HG03354 (cell line): ENCODE data around the gene RGS11.
"Not testable (repeated sequence)": the region's sequence is repeated elsewhere in the genome, so short reads cannot be mapped to it uniquely, and the experiment has no call there.

Experiments
- ATAC-seq: cut with Tn5 transposase; IDR thresholded peaks from one replicate; pipeline ENCODE4 v1.9.1; 2021; ENCODE audit warnings: mild to moderate bottlenecking; ENCODE audit not compliant: unreplicated experiment, poor library complexity, severe bottlenecking

RGS11 gene

DNA sequence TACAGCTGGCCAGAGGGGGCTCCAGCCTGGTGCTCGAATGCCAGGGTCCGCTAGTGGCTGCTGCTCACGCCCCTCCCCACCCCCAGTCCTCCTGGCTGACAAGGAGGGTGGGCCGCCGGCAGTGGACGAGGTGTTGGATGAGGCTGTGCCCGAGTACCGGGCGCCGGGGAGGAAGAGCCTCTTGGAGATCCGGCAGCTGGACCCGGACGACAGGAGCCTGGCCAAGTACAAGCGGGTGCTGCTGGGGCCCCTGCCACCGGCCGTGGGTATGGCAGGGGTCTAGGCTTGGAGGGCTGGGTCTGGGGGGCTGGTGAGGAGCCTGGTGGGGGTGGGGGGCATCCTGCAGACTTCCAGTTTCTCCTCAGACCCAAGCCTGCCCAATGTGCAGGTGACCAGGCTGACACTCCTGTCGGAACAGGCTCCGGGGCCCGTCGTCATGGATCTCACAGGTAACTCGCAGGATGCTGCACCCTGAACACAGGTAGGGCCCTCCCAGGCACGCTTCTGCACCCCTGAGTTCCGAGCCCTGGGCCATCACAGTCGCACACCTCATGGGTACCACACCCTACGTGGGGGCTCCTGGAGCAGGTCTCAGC is 6.0 kb upstream of the RGS11 start:
- no peak for ATAC-seq

DNA sequence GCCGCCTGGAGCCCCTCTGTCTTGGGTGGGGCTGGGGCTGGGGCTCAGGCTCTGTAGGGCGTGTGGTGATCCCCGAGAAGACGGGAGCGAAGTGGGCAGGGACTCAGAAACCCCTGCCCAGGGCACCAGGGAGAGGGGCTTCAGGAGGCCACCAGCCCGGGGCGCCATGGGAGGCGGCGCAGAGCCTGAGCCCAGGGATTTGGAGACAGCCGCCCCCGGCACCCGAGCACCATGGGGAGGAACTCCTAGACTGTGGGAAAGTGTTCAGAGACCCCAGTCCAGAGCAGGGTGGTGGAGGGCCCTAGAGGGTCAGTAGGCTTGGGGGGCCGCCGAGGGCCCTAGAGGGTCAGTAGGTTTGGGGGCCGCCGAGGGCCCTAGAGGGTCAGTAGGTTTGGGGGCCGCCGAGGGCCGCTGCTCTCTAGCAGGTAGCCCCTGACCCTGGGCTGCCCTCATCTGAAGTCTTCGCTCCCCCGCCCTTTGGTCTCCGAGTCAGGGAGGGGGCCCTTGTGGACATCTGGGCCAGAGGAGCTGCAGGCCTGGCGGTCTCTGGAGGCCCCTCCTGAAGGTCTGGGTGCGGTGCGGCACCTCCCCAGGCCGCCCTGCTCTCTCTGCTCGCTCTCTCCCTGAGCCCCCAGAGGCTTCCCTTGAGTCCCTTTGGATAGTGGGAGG is 5.4 kb upstream of the RGS11 start:
- ATAC-seq: no peak

DNA sequence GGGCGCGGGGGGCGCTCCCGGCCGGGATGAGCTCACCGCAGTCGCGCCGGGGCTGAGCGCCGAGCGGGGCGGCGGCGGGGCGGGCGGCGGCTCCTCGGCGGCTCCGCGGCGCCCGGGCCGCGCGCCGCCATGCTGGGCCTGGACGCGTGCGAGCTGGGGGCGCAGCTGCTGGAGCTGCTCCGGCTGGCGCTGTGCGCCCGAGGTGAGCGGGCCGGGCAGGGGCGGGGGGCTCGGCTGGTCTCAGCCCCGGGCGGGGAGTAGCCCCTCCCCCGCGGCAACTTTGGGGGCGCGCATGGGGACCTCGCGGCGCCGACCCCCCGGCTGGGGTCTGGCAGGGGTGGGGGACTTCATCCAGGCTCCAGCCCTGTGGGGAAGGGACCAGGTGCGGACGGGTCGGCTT is 4.8 kb upstream of the RGS11 start, which contains the start of gene ARHGDIG:
Gene ARHGDIG, plus strand, starts transcription at position 40 of the 400 bp plus-strand sequence. Its CDS starts 90 bp downstream, at position 130.
- no peak for ATAC-seq

DNA sequence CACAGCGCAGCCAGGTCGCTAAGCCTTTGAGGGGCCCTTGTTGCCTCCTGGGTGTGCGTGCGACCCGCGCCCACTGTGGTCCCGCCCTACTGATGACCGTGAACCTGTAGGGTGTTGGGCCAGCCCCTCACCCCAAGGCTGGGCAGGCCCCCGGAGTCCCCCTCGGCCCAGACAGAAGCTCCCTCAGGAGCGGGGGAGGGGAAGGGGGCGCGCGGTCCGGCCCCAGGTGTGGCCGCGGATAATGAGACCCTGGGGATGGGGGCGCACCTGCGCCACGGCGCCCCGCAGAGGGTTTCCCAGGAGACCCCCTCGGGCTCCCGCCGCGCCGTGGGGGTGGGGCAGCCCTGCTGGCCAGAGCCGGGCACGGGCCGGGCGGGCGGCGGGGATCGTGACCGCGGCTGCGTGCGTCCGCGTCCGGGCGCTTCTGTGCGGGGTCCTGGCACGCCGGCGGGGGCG is 4.3 kb upstream of the RGS11 start:
- ATAC-seq: no peak

DNA sequence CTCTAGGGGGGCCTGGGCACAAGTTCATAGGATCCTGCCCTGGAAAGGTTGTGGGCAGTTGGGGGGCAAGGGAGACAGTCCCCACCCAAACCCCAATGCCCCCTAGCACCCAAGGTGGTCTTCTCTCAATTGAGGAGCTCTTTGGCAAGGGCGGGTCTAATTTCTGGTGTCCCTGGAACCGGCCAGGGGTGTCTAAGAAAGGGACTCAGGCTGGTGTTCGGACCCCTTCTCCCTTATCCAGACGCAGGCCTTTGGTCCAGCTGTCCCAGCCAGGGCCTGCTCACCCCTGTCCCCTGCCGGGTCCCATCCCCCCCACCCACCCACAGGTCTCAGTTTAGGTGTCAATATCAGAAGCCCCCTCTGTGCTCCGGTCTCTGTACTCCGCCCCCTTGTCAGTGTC is 3.8 kb upstream of the RGS11 start:
- no peak for ATAC-seq

DNA sequence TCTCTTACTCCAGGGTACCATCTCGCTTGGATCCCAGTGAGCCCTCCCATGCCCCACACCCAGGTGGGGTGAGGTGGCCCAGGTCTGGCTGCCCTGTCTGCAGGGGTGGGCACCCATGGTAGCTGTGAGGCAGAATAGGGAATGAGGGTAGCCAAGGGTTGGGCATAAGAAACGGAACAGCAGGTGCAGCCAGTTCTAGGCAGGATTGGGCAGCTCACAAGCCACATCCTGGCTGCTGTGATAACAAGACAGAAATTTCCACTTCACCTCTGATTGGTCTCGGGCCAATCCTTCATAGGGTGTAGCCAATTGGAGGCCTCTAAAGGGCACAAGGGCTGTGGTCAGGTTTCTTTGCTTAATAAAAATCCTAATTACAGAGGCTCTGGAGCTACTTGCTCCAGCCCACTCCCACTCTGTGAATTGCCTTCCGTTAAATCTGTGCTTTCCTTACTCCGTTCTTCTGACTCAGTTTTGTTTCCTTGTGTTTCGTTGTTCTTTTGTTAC is 3.2 kb upstream of the RGS11 start:
- no peak for ATAC-seq

DNA sequence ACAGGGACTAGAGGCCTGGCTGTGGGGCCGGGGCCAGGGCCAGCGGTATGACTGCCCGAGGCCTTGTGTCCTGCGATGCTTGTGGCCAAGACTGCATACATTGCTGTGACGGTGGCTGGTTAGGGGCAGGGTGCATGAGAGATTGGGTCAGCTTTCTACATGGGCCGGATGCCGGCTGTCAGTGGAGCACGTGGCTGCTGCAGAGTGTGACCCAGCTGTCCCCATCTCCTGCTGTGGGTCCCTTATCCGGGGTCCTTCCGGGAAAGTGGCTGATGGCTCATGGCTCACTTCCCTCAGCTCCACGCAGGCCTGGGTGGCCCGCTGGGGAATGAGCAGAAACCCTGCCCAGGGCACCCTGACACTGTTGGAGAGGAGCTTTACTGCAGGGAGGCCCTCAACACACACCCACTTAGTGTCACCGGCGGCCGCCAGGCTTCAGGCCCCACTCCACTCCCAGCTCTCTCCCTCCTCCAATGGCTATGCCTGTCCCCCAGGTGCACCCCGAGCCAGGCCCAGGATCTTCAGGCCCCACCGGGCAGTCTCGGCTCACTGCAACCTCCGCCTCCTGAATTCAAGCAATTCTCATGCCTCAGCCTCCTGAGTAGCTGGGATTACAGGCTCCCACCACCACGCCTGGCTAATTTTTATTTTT is 808 bp upstream of the RGS11 start:
- no peak for ATAC-seq

DNA sequence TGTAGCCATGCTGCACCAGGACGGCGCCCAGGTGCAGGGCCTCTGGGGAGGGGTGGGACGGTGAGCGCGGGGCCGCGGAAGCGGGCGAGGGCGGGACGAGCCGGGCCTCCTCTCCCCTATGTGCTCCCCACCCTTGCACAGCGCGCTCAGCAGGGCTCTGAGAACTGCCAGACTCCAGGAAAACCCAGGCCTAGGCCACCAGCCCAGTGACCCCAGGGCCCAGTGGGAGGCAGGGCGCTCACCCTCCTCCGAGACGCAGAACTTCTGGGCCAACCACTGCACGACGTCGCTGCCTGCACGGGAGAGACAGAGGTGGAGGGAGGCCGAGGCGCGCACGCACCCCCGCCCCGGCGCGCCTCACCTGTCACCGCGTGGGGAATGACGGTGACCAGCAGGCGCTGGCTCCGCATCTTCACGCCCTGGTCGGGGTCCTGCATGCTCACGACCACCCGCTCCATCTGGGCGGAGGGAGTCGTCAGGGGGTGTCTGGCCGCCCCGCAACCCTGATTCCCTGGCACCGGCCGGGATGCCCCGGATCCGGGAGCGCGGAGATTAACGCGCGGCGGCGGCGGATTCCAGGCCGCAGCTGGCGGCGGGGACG is 603 bp downstream of the RGS11 start:
- ATAC-seq: no peak

DNA sequence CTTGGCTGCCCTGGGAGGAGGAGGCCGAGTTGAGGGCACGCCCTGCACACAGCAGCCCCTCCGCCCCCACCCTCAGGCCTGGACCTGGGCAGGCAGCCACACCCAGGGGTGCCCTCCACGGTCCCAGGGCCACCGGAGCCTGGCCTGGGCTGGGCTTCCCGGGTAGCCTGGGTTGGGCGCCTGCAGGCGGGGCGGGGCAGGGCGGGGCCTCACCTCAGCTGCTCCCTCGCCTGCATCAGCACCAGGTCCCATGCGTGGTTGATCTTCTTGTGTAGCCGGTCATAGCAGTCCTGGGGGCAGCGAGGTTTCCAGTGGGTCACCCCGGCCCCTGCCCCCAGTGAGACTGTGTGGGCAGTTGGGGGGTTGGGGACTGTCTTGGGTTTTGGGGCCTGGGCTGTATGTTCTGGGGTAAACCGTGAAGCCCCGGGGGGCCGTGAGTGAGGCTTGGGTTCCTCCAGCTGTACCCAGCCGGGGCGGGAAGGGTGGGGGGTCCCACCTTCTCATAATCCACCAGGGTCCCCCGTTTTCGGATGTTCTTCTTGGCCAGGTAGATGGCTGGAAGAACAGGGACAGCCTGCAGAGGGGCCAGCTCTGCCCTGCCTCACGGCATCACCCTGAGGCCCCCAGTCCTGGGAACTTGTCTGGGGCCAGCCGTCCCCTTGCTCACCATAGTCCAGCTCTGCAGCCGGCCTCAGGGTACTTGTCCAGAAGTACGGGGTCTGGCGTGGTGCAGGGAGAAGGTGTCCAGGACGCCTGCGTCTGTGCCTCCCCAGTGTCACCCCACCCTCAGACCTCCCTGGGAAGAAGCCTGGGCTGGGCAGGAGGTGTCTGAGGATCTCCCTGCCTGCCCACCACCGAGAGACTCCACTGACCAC is 2.0 kb downstream of the RGS11 start:
- no peak for ATAC-seq

DNA sequence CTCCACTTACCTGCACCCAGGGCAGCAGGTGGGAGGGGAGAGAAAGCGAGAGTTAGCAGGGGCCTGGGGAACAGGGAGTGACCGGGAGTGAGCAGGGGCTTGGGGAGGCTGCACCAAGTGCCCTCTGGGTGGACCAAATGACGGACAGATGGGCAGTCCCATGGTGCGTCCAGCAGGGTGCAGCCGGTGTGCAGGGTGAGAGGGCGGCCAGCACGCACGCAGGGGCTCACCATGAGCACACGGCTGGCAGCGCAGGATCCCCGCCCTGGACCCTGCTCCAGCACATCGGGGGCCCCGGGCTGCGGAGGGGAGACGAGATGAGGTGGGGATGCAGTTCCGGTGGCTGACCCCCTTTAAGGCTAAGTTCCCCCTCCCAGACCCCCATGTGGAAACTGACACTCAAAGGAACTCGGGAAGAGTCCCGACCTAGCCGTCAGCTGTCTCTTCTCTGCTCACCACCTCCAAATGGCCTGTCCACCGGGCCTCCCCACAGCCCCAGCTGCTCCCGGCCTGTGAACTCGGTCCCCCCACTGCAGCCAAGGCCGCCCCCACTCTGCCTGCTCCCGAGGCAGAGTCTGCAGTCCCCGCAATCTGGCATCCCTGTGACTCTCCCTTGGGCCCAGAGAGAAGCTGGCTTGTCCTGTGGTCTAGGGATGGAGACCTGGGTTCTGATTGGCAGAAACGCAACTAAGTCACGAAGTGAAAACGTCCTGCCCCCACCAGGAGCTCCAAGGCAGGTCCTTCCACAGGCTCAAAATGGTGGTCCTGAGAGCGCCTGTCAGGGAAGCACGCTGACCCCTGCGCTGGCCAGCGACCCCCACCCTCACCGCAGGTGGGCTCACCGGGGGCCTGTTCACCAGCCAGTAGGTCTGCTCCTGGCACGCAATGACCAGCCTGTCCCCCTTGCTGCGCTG is 2.9 kb downstream of the RGS11 start:
- no peak for ATAC-seq

DNA sequence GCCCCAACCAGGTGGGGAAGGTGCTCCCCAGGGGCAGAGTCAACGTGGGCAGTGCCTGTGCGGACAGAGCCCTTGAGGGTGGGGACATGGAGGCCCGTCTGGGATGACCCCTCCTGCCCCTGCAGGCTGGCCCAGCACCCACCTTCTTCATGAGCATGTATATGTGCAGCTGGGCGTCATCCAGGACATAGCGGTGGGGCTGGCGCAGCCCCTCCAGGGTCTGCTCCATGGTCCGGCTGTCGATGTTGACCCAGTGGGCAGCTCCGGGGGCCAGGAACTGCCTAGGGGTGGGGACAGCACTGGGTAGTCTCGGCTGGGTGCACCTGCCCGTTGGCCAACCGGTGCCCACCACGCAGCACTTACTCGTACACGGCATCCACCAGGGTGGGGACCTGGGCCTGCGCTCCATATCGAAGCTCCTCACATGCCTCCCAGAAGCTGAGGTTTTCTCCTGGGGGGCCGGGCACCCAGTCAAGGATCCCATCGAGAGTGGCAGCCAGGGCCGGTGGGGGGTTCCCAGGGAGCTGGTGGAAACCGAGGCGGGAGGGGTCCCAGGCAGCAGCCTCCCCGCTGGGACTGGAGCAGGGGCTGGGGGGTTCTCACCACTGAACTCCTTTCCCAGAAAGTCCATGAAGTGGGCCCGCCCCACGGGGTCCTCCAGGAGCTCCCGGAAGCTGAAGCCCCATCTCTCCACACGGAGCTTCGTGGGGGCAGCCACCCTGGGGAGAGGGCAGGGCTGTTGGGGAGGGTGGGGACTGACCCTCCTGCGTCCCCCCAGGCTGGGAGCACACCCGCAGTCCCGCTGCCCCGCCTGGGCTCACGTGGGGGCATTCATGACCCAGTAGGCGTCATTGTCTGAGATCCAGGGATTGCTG is 5.1 kb downstream of the RGS11 start:
- no peak for ATAC-seq

DNA sequence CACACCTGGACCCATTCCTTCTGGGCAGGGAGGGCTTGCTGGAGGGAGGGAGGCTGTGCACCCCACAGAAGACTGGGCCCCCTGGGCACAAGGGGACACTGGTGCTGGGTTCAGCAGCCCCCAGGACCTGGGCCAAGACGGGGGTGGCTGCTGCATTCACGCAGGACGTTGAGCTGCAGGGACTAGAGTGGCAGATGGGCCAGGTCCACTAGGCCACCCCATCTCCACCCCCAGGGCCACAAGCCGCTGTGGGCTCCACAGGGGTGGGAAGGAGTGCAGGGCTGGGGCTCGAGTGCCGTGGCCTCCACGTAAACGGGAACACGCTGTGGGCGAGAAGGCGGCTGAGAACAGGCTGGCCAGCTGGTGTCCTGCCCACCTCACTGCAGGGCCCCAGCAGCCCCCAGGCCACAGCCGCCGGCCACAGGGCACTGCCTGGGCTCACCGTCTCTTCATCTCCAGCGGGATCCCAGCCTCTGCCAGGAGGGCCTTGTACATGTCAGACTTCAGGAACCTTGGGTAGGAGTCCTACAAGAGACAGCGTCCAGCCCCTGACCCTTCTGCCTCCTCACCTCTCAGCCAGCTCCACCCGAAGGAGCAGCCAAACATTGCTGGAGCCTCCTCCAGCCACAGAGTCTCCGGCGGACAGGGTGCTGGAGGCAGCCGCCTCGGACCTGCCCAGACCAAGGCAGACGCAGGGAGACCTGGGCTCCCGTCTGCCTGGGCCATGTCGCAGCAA is 6.5 kb downstream of the RGS11 start:
- ATAC-seq: no peak

DNA sequence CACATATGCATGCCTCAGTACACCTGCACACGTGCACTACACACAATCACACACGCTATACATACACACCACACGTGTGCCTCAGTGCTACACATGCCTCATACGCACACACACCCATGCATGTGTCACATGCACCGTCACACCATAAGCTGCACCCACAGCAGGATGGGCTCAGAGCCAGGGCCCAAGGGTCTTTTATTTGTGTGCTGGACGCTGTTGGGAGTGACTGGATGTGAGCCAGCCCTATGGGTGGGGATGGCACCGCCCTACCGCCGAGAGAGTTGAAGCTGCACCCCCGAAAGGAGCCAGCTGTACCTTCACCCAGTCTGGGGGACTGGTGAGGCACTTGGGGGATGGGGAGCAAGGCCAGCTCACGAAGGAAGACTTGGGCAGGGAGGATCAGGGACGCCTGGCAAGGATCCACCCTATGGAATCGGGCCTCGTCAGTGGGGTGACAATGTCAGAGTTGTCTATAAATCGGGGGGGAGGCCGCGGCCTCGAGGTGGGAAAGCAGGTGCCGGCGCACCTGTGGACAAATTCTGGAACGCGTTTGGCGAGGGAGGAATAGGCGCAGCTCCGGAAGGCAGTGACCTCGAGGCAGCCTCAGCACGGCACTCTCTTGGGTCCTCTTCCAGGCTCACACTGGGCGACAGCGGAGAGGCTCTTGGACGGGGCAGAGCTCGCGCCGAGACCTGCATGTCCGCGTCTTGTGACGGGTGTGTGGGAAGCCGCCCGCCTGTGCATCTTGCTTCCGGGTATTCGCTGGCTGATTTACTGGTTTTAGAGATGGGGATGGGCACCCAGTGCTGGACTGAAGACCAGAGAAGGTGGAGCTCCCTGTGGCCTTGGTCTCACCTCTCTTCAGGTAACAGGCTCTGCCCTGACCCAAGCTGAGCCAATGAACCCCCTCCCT is 7.3 kb downstream of the RGS11 start:
- ATAC-seq: no peak

DNA sequence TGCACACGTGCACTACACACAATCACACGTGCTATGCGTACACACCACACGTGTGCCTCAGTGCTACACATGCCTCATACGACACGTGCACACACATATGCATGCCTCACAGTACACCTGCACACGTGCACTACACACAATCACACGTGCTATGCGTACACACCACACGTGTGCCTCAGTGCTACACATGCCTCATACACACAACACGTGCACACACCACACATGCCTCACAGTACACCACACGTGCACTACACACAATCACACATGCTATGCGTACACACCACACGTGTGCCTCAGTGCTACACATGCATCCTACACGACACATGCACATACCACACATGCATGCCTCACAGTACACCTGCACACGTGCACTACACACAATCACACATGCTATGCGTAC is 8.2 kb downstream of the RGS11 start:
- ATAC-seq: not testable (repeated sequence)

DNA sequence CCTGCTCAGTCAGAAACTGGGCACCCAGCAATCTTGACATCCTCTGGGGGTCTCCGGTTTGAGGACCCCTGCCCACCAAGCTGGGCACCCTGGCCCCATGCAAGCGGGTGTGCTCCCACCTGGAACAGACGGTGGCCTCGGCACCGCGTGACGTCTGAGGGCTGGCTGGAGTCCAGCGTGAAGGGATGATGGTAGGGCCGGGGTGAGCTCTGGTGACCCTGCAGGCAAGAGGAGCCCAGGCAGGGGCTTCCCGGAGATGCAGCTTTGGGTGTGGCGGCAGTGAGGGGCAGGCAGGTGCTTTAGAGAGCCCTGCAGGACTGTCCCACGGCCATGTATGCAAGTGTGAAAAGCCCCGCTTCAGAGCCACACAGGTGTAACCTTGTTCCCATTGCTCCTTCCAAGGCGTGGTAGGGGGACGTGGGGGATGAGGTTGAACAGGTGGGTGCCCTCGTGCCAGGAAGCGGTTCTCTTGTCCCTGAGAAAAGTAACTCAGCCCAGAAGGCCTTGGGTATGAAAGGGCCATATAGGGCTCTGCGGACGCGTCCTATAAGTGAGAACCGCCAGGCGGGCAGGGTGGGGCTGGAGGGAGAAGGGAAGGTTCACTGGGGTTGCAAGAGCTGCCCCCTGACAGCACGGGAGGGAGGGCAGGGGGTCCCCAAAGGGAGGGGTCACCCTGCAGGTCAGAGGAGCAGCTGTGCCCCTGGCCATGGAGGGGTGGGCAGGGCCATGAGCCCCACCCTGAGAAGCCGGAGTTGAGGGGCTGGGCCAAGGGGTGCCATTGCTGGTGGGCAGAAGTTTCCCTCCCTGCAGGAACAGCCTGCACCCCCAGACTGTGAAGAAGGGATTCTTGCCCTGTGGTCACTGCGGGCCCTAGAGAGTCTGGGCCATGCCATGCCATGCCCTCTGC is 9.2 kb downstream of the RGS11 start:
- no peak for ATAC-seq
